ENCODE data around the gene STAM2. TPM values are rescaled to one million over a fixed set of nuclear protein-coding genes. Genes with fewer than 3 reads are reported as not detected.

The STAM2 gene
- total RNA-seq (2014; rRNA removed; shearing (Covaris generic)), result 14.6 and 16.7 TPM in 2 replicates

GRCh38 chr2:152175368-152176112, at the start of gene STAM2:
TSS of gene STAM2 (minus strand) at chr2:152175763. CDS start at chr2:152175642, 121 bp downstream.

GRCh38 chr2:152098496-152099366, 76.8 kb downstream of the STAM2 start, which contains the start of gene CACNB4:
TSS of gene CACNB4 (minus strand) at chr2:152099044.

Small RNA genes within 50 kb of the gene (small RNA-seq; reads per million reads assigned to genes)
- not detected for gene RPL30P2

Other genes with a start within 250 kb of the STAM2 start
- gene CACNB4, start 76.7 kb downstream of the STAM2 start, total RNA-seq (2014; rRNA removed; shearing (Covaris generic)), result 0.11 and 0.34 TPM in 2 replicates
- gene FMNL2, start 159.4 kb upstream of the STAM2 start, total RNA-seq (2014; rRNA removed; shearing (Covaris generic)), result 33.7 and 38.6 TPM in 2 replicates